ENCODE data around the gene WDR41.
"Not testable (repeated sequence)": the region's sequence is repeated elsewhere in the genome, so short reads cannot be mapped to it uniquely, and the experiment has no call there.

The WDR41 gene

GRCh38 chr5:77400645-77401044 lies 91.5 kb downstream of the WDR41 start:
- no peak for DNase-seq

GRCh38 chr5:77398896-77399295 lies 93.2 kb downstream of the WDR41 start:
- no peak for DNase-seq

GRCh38 chr5:77398458-77398857 lies 93.7 kb downstream of the WDR41 start:
- no peak for DNase-seq

GRCh38 chr5:77397686-77398292 lies 94.3 kb downstream of the WDR41 start:
- no peak for DNase-seq

GRCh38 chr5:77396017-77396416 lies 96.1 kb downstream of the WDR41 start:
- DNase-seq, result no peak

GRCh38 chr5:77394064-77394715 lies 97.9 kb downstream of the WDR41 start:
- DNase-seq, result no peak

- no peak for DNase-seq
Observed at GRCh38 chr5:77391240-77391765, 100.8 kb downstream of the WDR41 start.

GRCh38 chr5:77390795-77391194 lies 101.3 kb downstream of the WDR41 start:
- DNase-seq, result no peak

GRCh38 chr5:77390221-77390620 lies 101.9 kb downstream of the WDR41 start:
- no peak for DNase-seq

GRCh38 chr5:77389746-77390145 lies 102.4 kb downstream of the WDR41 start:
- DNase-seq, result no peak

GRCh38 chr5:77386340-77386739 lies 105.8 kb downstream of the WDR41 start:
- not testable (repeated sequence) for DNase-seq

- DNase-seq, result not testable (repeated sequence)
Observed at GRCh38 chr5:77383336-77383735, 108.8 kb downstream of the WDR41 start.
